Measurements from ENCODE around the gene FGGY. TPM values are rescaled to one million over a fixed set of nuclear protein-coding genes. Genes with fewer than 3 reads are reported as not detected.
"Not testable (repeated sequence)": the region's sequence is repeated elsewhere in the genome, so short reads cannot be mapped to it uniquely, and the experiment has no call there.

FGGY gene
- total RNA-seq, 2 donors from 2014 or later, result 14.1 to 14.8 TPM

DNA sequence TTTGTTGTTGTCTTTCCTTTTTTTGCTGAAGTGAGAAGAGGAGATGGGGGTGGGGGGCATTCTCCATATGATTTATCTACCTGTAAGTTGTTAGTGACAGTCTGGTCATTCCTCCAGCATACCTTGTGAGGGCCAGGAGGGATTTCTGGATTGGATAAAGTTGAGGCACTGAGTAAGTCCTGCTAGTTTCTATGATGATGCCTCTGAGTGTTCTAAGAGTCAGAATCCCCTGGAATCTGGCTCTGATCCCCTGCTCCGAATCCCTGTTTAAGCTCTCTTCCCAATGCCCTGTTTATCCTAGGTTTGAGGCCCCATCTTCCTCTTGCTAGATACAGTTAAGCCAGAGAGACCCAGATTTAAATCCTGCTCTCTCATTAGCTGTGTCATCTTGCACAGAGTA lies 434.7 kb downstream of the FGGY start:
- no peaks in the 10 kb centered on the region for H3K27me3 ChIP-seq (ENCODE audit: control insufficient read depth, insufficient read depth, low read length, poor library complexity, severe bottlenecking)
- Mint-ChIP-seq H3K9me3 (peaks cover 17% of the 10 kb centered on the region), H3K36me3 (ENCODE audit: low read depth) (peaks cover 19% of the 10 kb centered on the region), H3K27me3 (ENCODE audit: insufficient read depth) (no peaks in the 10 kb centered on the region), H3K4me3 (no peak overlapping the region), H3K4me1 (peaks cover 14% of the 10 kb centered on the region), H3K27ac (no peak overlapping the region)
- TF ChIP-seq, protein P1, sequence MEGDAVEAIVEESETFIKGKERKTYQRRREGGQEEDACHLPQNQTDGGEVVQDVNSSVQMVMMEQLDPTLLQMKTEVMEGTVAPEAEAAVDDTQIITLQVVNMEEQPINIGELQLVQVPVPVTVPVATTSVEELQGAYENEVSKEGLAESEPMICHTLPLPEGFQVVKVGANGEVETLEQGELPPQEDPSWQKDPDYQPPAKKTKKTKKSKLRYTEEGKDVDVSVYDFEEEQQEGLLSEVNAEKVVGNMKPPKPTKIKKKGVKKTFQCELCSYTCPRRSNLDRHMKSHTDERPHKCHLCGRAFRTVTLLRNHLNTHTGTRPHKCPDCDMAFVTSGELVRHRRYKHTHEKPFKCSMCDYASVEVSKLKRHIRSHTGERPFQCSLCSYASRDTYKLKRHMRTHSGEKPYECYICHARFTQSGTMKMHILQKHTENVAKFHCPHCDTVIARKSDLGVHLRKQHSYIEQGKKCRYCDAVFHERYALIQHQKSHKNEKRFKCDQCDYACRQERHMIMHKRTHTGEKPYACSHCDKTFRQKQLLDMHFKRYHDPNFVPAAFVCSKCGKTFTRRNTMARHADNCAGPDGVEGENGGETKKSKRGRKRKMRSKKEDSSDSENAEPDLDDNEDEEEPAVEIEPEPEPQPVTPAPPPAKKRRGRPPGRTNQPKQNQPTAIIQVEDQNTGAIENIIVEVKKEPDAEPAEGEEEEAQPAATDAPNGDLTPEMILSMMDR (conservative IDR thresholded peaks at IDR 0.05), result no peak
- H3K9me3 ChIP-seq (ENCODE audit: control insufficient read depth, low read length), result peaks cover 12% of the 10 kb centered on the region
- H3K4me3 ChIP-seq (ENCODE audit: low read length), result no peak overlapping the region
- 93 to 100% methylated on average over 1 of the region's 1 CpG for WGBS, 2 experiments (ENCODE audit: insufficient coverage in 1 of 2, insufficient read length in 1 of 2)
- H3K36me3 ChIP-seq (ENCODE audit: control insufficient read depth, insufficient read depth, low read length), result no peaks in the 10 kb centered on the region
- H3K27ac ChIP-seq (ENCODE audit: low read depth, low read length), result no peak overlapping the region
- H3K4me1 ChIP-seq (ENCODE audit: control insufficient read depth, insufficient read depth, low read length), result peaks cover 5% of the 10 kb centered on the region
- no peak overlapping the region for H3K9ac ChIP-seq (ENCODE audit: extremely low read depth, low read length, poor library complexity, severe bottlenecking)
- no peak for DNase-seq

DNA sequence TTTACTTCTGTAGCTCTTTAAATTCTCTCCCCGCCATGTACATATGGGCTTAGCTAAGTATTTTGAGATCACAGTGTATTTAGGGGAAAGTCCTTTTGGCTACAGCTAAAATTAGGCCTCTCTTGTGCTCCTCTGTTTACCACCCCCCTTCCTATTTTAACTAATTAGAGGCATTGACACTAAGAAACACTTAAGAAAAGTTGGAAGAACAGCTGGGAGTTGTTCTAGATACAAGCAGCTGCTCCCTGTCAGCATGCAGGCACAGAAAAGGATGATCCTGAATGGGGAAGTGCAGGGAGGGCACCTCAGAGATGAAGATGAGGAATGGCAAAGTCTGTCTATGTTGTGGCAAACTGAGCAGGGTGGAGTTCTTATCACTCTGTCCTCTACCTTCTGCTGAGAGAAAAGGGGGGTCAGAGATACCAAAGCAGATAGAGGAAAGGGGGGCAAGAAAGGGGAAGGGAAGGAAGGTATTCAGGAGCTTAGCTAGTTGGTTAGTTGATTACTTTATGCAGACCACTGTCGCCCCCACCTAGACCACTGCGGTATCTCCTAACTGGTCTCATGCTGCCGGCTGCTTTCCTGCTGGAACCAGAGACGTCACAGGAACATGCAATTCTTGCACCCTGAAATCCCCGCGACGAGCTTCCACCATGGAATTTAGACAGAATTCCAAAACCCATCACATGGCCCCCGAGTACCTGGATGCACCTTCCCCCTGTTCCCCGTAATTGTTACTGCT lies 435.5 kb downstream of the FGGY start:
- peaks cover 25% of the 10 kb centered on the region for H3K9me3 Mint-ChIP-seq
- H3K4me1 ChIP-seq (ENCODE audit: control insufficient read depth, insufficient read depth, low read length), result peaks cover 5% of the 10 kb centered on the region
- H3K9me3 ChIP-seq (ENCODE audit: control insufficient read depth, low read length), result peaks cover 20% of the 10 kb centered on the region
- no peaks in the 10 kb centered on the region for H3K27me3 Mint-ChIP-seq (ENCODE audit: insufficient read depth)
- H3K27me3 ChIP-seq (ENCODE audit: control insufficient read depth, insufficient read depth, low read length, poor library complexity, severe bottlenecking), result no peaks in the 10 kb centered on the region
- H3K36me3 ChIP-seq (ENCODE audit: control insufficient read depth, insufficient read depth, low read length), result no peaks in the 10 kb centered on the region
- H3K27ac ChIP-seq (ENCODE audit: low read depth, low read length), result no peak overlapping the region
- 86 to 91% methylated on average over 8 to 10 of the region's 10 CpGs for WGBS, 2 experiments (ENCODE audit: insufficient coverage in 1 of 2, insufficient read length in 1 of 2)
- DNase-seq, result no peak
- TF ChIP-seq, protein P1 (conservative IDR thresholded peaks at IDR 0.05), result no peak
- H3K4me1 Mint-ChIP-seq, result peaks cover 14% of the 10 kb centered on the region
- no peak overlapping the region for H3K4me3 ChIP-seq (ENCODE audit: low read length)
- H3K27ac Mint-ChIP-seq, result no peak overlapping the region
- no peak overlapping the region for H3K4me3 Mint-ChIP-seq
- H3K9ac ChIP-seq (ENCODE audit: extremely low read depth, low read length, poor library complexity, severe bottlenecking), result no peak overlapping the region
- peaks cover 19% of the 10 kb centered on the region for H3K36me3 Mint-ChIP-seq (ENCODE audit: low read depth)

GRCh38 chr1:59733443-59734141 lies 436.7 kb downstream of the FGGY start:
- no peak for DNase-seq
- H3K9me3 Mint-ChIP-seq, result peaks cover 30% of the 10 kb centered on the region
- no peak overlapping the region for H3K27ac ChIP-seq (ENCODE audit: low read depth, low read length)

GRCh38 chr1:59735927-59736326 lies 439.0 kb downstream of the FGGY start:
- DNase-seq, result not testable (repeated sequence)

More at GRCh38 chr1:59733443-59734141, 436.7 kb downstream of the FGGY start:
- TF ChIP-seq, protein P1 (conservative IDR thresholded peaks at IDR 0.05), result no peak
- H3K4me3 Mint-ChIP-seq, result no peak overlapping the region
- peaks cover 14% of the 10 kb centered on the region for H3K4me1 Mint-ChIP-seq
- Histone ChIP-seq H3K9me3 (ENCODE audit: control insufficient read depth, low read length) (peaks cover 22% of the 10 kb centered on the region), H3K36me3 (ENCODE audit: control insufficient read depth, insufficient read depth, low read length) (no peaks in the 10 kb centered on the region), H3K4me1 (ENCODE audit: control insufficient read depth, insufficient read depth, low read length) (peaks cover 5% of the 10 kb centered on the region), H3K4me3 (ENCODE audit: low read length) (no peak overlapping the region), H3K27me3 (ENCODE audit: control insufficient read depth, insufficient read depth, low read length, poor library complexity, severe bottlenecking) (no peaks in the 10 kb centered on the region), H3K9ac (ENCODE audit: extremely low read depth, low read length, poor library complexity, severe bottlenecking) (no peak overlapping the region)
- 80 to 97% methylated on average over 1 to 3 of the region's 3 CpGs for WGBS, 2 experiments (ENCODE audit: insufficient coverage in 1 of 2, insufficient read length in 1 of 2)
- no peaks in the 10 kb centered on the region for H3K27me3 Mint-ChIP-seq (ENCODE audit: insufficient read depth)
- no peak overlapping the region for H3K27ac Mint-ChIP-seq
- peaks cover 22% of the 10 kb centered on the region for H3K36me3 Mint-ChIP-seq (ENCODE audit: low read depth)

More at GRCh38 chr1:59735927-59736326, 439.0 kb downstream of the FGGY start:
- H3K4me1 Mint-ChIP-seq; H3K4me3 Mint-ChIP-seq; H3K36me3 ChIP-seq (ENCODE audit: control insufficient read depth, insufficient read depth, low read length); H3K27me3 Mint-ChIP-seq (ENCODE audit: insufficient read depth); H3K4me3 ChIP-seq (ENCODE audit: low read length); H3K27ac ChIP-seq (ENCODE audit: low read depth, low read length); H3K27ac Mint-ChIP-seq; H3K27me3 ChIP-seq (ENCODE audit: control insufficient read depth, insufficient read depth, low read length, poor library complexity, severe bottlenecking); H3K4me1 ChIP-seq (ENCODE audit: control insufficient read depth, insufficient read depth, low read length); H3K9ac ChIP-seq (ENCODE audit: extremely low read depth, low read length, poor library complexity, severe bottlenecking): not testable (repeated sequence)
- Mint-ChIP-seq H3K9me3 (peaks cover 30% of the 10 kb centered on the region), H3K36me3 (ENCODE audit: low read depth) (peaks cover 22% of the 10 kb centered on the region)
- H3K9me3 ChIP-seq (ENCODE audit: control insufficient read depth, low read length), result peaks cover 22% of the 10 kb centered on the region
- 62 to 74% methylated on average over 3 of the region's 3 CpGs for WGBS, 2 experiments (ENCODE audit: insufficient coverage in 1 of 2, insufficient read length in 1 of 2)

Data from endodermal cell (in vitro differentiated cells).